AG04449 (cell line): ENCODE data around the gene ZRANB3.
"Not testable (repeated sequence)": the region's sequence is repeated elsewhere in the genome, so short reads cannot be mapped to it uniquely, and the experiment has no call there.

ENCODE experiments used
- CTCF ChIA-PET: fragments of 350-600 bp; formaldehyde crosslinking; extraction: SDS; loops from one replicate; lab custom pipeline; 2021; ENCODE audit warnings: antibody characterized with exemption; lab: Yijun Ruan, JAX
- POLR2A ChIA-PET: fragments of 400-600, 350-600 bp; formaldehyde crosslinking; extraction: SDS; loops from one replicate; lab custom pipeline; 2020; ENCODE audit warnings: antibody characterized with exemption, inconsistent platforms; lab: Yijun Ruan, JAX
- DNase-seq: peaks from one replicate; pipeline ENCODE4 v3.0.0-alpha.2; 2010; ENCODE audit warnings: low read depth, low spot score
- H3K4me3 ChIP-seq: 2 replicates; pipeline ENCODE4 v1.5.1; 2011; ENCODE audit warnings: low read depth, mild to moderate bottlenecking, control low read depth, low read length
- CTCF ChIP-seq: IDR thresholded peaks from one replicate; pipeline ENCODE4 v1.5.1; 2011; ENCODE audit warnings: mild to moderate bottlenecking, moderate library complexity, low read length, control low read depth, inconsistent platforms; ENCODE audit not compliant: insufficient read depth; ENCODE audit errors: missing control alignments

The ZRANB3 gene

GRCh38 chr2:135471106-135471505, 59.9 kb downstream of the ZRANB3 start:
- H3K4me3 ChIP-seq: no peak overlapping the region
- ChIA-PET CTCF (interaction anchor here (1.7 kb wide), 1 partner anchor 238 kb away, joined by 5 read pairs; no protein-coding TSS in a partner anchor), POLR2A (no interaction called here)
- no peak for TF ChIP-seq CTCF
- no peak for DNase-seq

GRCh38 chr2:135457279-135457678, 73.7 kb downstream of the ZRANB3 start:
- no peak overlapping the region for H3K4me3 ChIP-seq
- ChIA-PET CTCF (no interaction called here), POLR2A (no interaction called here)
- TF ChIP-seq CTCF: no peak
- no peak for DNase-seq

- CTCF ChIA-PET: no interaction called here
- no peak for DNase-seq
- no peak for TF ChIP-seq CTCF
- H3K4me3 ChIP-seq: no peak overlapping the region
- POLR2A ChIA-PET: no interaction called here
Observed at GRCh38 chr2:135456835-135457234, 74.2 kb downstream of the ZRANB3 start.

GRCh38 chr2:135456431-135456830, 74.6 kb downstream of the ZRANB3 start:
- ChIA-PET POLR2A (no interaction called here), CTCF (no interaction called here)
- DNase-seq: no peak
- no peak overlapping the region for H3K4me3 ChIP-seq
- TF ChIP-seq CTCF: no peak

GRCh38 chr2:135454608-135455007, 76.4 kb downstream of the ZRANB3 start:
- no peak for TF ChIP-seq CTCF
- ChIA-PET CTCF (no interaction called here), POLR2A (no interaction called here)
- no peak overlapping the region for H3K4me3 ChIP-seq
- no peak for DNase-seq

- not testable (repeated sequence) for DNase-seq
Observed at GRCh38 chr2:135453027-135453426, 78.0 kb downstream of the ZRANB3 start.

GRCh38 chr2:135451966-135452365, 79.1 kb downstream of the ZRANB3 start:
- DNase-seq: no peak
- no peak for TF ChIP-seq CTCF
- ChIA-PET POLR2A (no interaction called here), CTCF (no interaction called here)
- H3K4me3 ChIP-seq: no peak overlapping the region

More at GRCh38 chr2:135453027-135453426, 78.0 kb downstream of the ZRANB3 start:
- POLR2A ChIA-PET, CTCF ChIA-PET, H3K4me3 ChIP-seq: not testable (repeated sequence)

- CTCF ChIA-PET, POLR2A ChIA-PET, DNase-seq, H3K4me3 ChIP-seq: not testable (repeated sequence)
Observed at GRCh38 chr2:135443013-135443412, 88.0 kb downstream of the ZRANB3 start.

- CTCF ChIA-PET, DNase-seq, POLR2A ChIA-PET, H3K4me3 ChIP-seq: not testable (repeated sequence)
Observed at GRCh38 chr2:135435155-135435554, 95.9 kb downstream of the ZRANB3 start.
